ENCODE data around the gene OR8D1. TPM values are rescaled to one million over a fixed set of nuclear protein-coding genes. Genes with fewer than 3 reads are reported as not detected.

The OR8D1 gene
- total and polyA plus RNA-seq, 2 of the 8 experiments (the other 6 are each of a cell fraction or from before 2014, with no cell fraction given): not detected

- H3K9me3 ChIP-seq (ENCODE audit: insufficient read depth in 2 of 2, low read depth in 1 of 2, low read length in 1 of 2): no peaks in the 10 kb centered on the region
- H3K56ac ChIP-seq (replicated peaks; ENCODE audit: insufficient read length, low read depth, low read length): no peak overlapping the region
- no peak overlapping the region for H2AFZ ChIP-seq (ENCODE audit: low read length)
- H3K14ac ChIP-seq (ENCODE audit: insufficient read length): no peak overlapping the region
- no peak overlapping the region for H2AK5ac ChIP-seq (ENCODE audit: low read depth, low read length)
- no peak for DNase-seq (ENCODE audit: low read depth in 1 of 2, low spot score in 2 of 2)
- WGBS, 2 experiments (ENCODE audit: extremely low coverage in 1 of 2, insufficient coverage in 1 of 2, insufficient read length in 1 of 2, insufficient replicate concordance in 2 of 2, low coverage in 1 of 2, low lambda C conversion rate in 2 of 2, missing lambda C conversion rate in 1 of 2): 91% methylated on average over 3 of the region's 3 CpGs; no CpG with 5 or more reads in 1 of the 2 experiments
- H4K91ac ChIP-seq (replicated peaks; ENCODE audit: insufficient read length, low read length): no peak overlapping the region
- H3K4me1 ChIP-seq (replicated peaks in 1 of 4; ENCODE audit: control insufficient read depth in 3 of 4, insufficient read depth in 4 of 4, low read length in 3 of 4): no peaks in the 10 kb centered on the region
- no peak overlapping the region for H3K23ac ChIP-seq (ENCODE audit: insufficient read length)
- H3K18ac ChIP-seq (ENCODE audit: extremely low read depth, low read length): no peak overlapping the region
- H2BK120ac ChIP-seq (replicated peaks; ENCODE audit: low read depth, low read length): no peak overlapping the region
- ChIA-PET POLR2A (ENCODE audit: partially characterized antibody) (no interaction called here), CTCF (ENCODE audit: partially characterized antibody) (no interaction called here)
- no peak overlapping the region for H2BK5ac ChIP-seq (ENCODE audit: low read depth, low read length)
- no peaks in the 10 kb centered on the region for H3K36me3 ChIP-seq (ENCODE audit: control insufficient read depth in 2 of 4, insufficient read depth in 4 of 4, low read length in 3 of 4)
- H3K79me2 ChIP-seq (ENCODE audit: control insufficient read depth in 1 of 2, insufficient read depth in 2 of 2, low read length in 2 of 2): no peaks in the 10 kb centered on the region
- H2BK20ac ChIP-seq (ENCODE audit: low read length): no peak overlapping the region
- H2BK12ac ChIP-seq (ENCODE audit: low read depth, low read length): no peak overlapping the region
- no peaks in the 10 kb centered on the region for H3K27me3 ChIP-seq (replicated peaks in 1 of 4; ENCODE audit: control insufficient read depth in 3 of 4, extremely low read depth in 1 of 4, insufficient read depth in 3 of 4, low read length in 3 of 4)
- no peak overlapping the region for H4K5ac ChIP-seq (ENCODE audit: insufficient read length, low read depth, low read length)
- H3K27ac ChIP-seq (ENCODE audit: low read depth, low read length): no peak overlapping the region
- no peak overlapping the region for H3K4me3 ChIP-seq (ENCODE audit: extremely low read depth in 1 of 4, insufficient read depth in 2 of 4, low read depth in 3 of 4, low read length in 4 of 4)
- H4K20me1 ChIP-seq (replicated peaks in 1 of 2; ENCODE audit: control insufficient read depth in 1 of 2, insufficient read depth in 2 of 2, low read length in 2 of 2): no peaks in the 10 kb centered on the region
- H3K4me2 ChIP-seq (ENCODE audit: insufficient read depth in 1 of 2, low read depth in 2 of 2, low read length in 2 of 2): no peak overlapping the region
- H2BK15ac ChIP-seq (ENCODE audit: low read length): no peak overlapping the region
- no peaks in the 10 kb centered on the region for H3K79me1 ChIP-seq (ENCODE audit: low read depth, low read length)
- no peaks in the 10 kb centered on the region; the same call in 1 of the 2 replicates for H3K23me2 ChIP-seq (ENCODE audit: low read depth, low read length)
- H3K9ac ChIP-seq (replicated peaks in 1 of 4; ENCODE audit: extremely low read depth in 1 of 4, low read depth in 3 of 4, low read length in 3 of 4): no peak overlapping the region
- FAIRE-seq: no peak
- H4K8ac ChIP-seq (ENCODE audit: extremely low read depth, insufficient read depth, low read length): no peak overlapping the region
- no peak overlapping the region for H3K4ac ChIP-seq (replicated peaks; ENCODE audit: insufficient read length, low read depth, low read length)
- no peak for TF ChIP-seq CHD2 (IDR thresholded peaks at IDR 0.05; ENCODE audit: low read length)
- no peak for TF ChIP-seq JUN (IDR thresholded peaks at IDR 0.05; ENCODE audit: low read depth, low read length)
- TF ChIP-seq HDAC2 (IDR thresholded peaks at IDR 0.05; ENCODE audit: borderline replicate concordance in 1 of 2, low read depth in 2 of 2, low read length in 2 of 2): no peak
- TF ChIP-seq GTF2F1 (IDR thresholded peaks at IDR 0.05; ENCODE audit: borderline replicate concordance, low read depth, low read length): no peak
- no peak for TF ChIP-seq SAP30 (IDR thresholded peaks at IDR 0.05; ENCODE audit: insufficient read depth, insufficient replicate concordance, low read length)
- TF ChIP-seq SP1 (IDR thresholded peaks at IDR 0.05; ENCODE audit: low read depth, low read length): no peak
- TF ChIP-seq KDM5A (IDR thresholded peaks at IDR 0.05; ENCODE audit: low read length): no peak
- TF ChIP-seq RFX5 (IDR thresholded peaks at IDR 0.05; ENCODE audit: borderline replicate concordance, low read depth, low read length): no peak
- no peak for TF ChIP-seq KDM1A (IDR thresholded peaks at IDR 0.05; ENCODE audit: borderline replicate concordance, low read length)
- no peak for TF ChIP-seq CTBP2 (IDR thresholded peaks at IDR 0.05; ENCODE audit: borderline replicate concordance, insufficient read depth, insufficient read length, low read length)
- TF ChIP-seq, protein P1, sequence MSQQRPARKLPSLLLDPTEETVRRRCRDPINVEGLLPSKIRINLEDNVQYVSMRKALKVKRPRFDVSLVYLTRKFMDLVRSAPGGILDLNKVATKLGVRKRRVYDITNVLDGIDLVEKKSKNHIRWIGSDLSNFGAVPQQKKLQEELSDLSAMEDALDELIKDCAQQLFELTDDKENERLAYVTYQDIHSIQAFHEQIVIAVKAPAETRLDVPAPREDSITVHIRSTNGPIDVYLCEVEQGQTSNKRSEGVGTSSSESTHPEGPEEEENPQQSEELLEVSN (IDR thresholded peaks at IDR 0.05): no peak
- TF ChIP-seq POU5F1 (IDR thresholded peaks at IDR 0.05; ENCODE audit: low read depth, low read length): no peak
- no peak for TF ChIP-seq SUZ12 (IDR thresholded peaks at IDR 0.05; ENCODE audit: low read length)
- no peak for TF ChIP-seq NANOG (IDR thresholded peaks at IDR 0.05; ENCODE audit: insufficient read depth, low read depth, low read length, poor library complexity, severe bottlenecking)
Measured at GRCh38 chr11:124315052-124315451, 1.3 kb upstream of the OR8D1 start.
